Fibroblast of the aortic adventitia (primary cell): ENCODE measurements around the gene NECAB2. TPM values are rescaled to one million over a fixed set of nuclear protein-coding genes. Genes with fewer than 3 reads are reported as not detected.

ENCODE experiments used
- DNase-seq: peaks from one replicate; pipeline ENCODE4 v3.0.0-alpha.2; 2010; ENCODE audit warnings: low read depth
- H3K4me3 ChIP-seq: 2 replicates; pipeline ENCODE4 v1.5.1; 2011; ENCODE audit warnings: low read depth, mild to moderate bottlenecking, control low read depth, low read length, moderate library complexity
- CTCF ChIP-seq: IDR thresholded peaks from 2 replicates; pipeline ENCODE4 v1.5.1; 2011; ENCODE audit warnings: mild to moderate bottlenecking, low read length, control low read depth, inconsistent platforms; ENCODE audit not compliant: insufficient read depth
- total RNA-seq: library from RNA; depleted of rRNA; stranded (reverse); fragments of >200 nt; gene quantifications from 2 replicates; pipeline ENCODE4 v1.2.3, GENCODE V29; 2012; ENCODE audit warnings: low replicate concordance

NECAB2 gene
- total RNA-seq, 1 donor = 0.18 TPM

GRCh38 chr16:83994703-83995102 lies 26.7 kb downstream of the NECAB2 start:
- TF ChIP-seq CTCF = no peak
- H3K4me3 ChIP-seq = no peak overlapping the region
- DNase-seq = peak; percentile 13

- DNase-seq = no peak
- TF ChIP-seq CTCF = no peak
- no peak overlapping the region for H3K4me3 ChIP-seq
Measured at GRCh38 chr16:83995754-83996153, 27.7 kb downstream of the NECAB2 start.

GRCh38 chr16:83996481-83997252 lies 28.6 kb downstream of the NECAB2 start:
- no peak for DNase-seq
- peak; percentile 10 for TF ChIP-seq CTCF
- no peak overlapping the region for H3K4me3 ChIP-seq

- no peak for TF ChIP-seq CTCF
- no peak for DNase-seq
- no peak overlapping the region for H3K4me3 ChIP-seq
Measured at GRCh38 chr16:83998091-83998490, 30.0 kb downstream of the NECAB2 start.

GRCh38 chr16:84000989-84001642 lies 33.1 kb downstream of the NECAB2 start:
- no peak for DNase-seq
- no peak for TF ChIP-seq CTCF
- H3K4me3 ChIP-seq = no peak overlapping the region

GRCh38 chr16:84001726-84002125 lies 33.7 kb downstream of the NECAB2 start:
- DNase-seq = no peak
- no peak for TF ChIP-seq CTCF
- no peak overlapping the region for H3K4me3 ChIP-seq
